SK-N-SH treated with all-trans-retinoic acid at 6 μM for 48 hours (cell line): ENCODE data around the gene TFAP2B.

Source experiments
- ARNTL ChIP-seq: fragments of 450-650 bp; formaldehyde crosslinking; IDR thresholded peaks from 2 replicates; pipeline ENCODE4 v1.5.0; 2020; ENCODE audit warnings: low read depth, mild to moderate bottlenecking, moderate library complexity, borderline replicate concordance
- ESRRG ChIP-seq: fragments of 250-450 bp; sonication (Bioruptor Pico); IDR thresholded peaks from 2 replicates; pipeline ENCODE4 v1.6.1; 2021; ENCODE audit warnings: mild to moderate bottlenecking
- OSR1 ChIP-seq: fragments of 250-450 bp; sonication (Bioruptor Pico); IDR thresholded peaks from 2 replicates; pipeline ENCODE4 v1.8.0; 2022; ENCODE audit warnings: moderate library complexity, mild to moderate bottlenecking, inconsistent platforms
- RARB ChIP-seq: fragments of 250-450 bp; sonication (Bioruptor Pico); IDR thresholded peaks from 2 replicates; pipeline ENCODE4 v1.8.0; 2021; ENCODE audit warnings: mild to moderate bottlenecking, moderate library complexity
- TCF4 ChIP-seq: fragments of 250-450 bp; sonication (Bioruptor Pico); IDR thresholded peaks from 2 replicates; pipeline ENCODE4 v1.8.0; 2021; ENCODE audit warnings: mild to moderate bottlenecking, moderate library complexity, borderline replicate concordance
- ZFP3 ChIP-seq: fragments of 250-450 bp; sonication (Bioruptor Pico); IDR thresholded peaks from 2 replicates; pipeline ENCODE4 v1.5.0; 2020; ENCODE audit warnings: mild to moderate bottlenecking, moderate library complexity
- TF ChIP-seq, protein P1 (sequence below): fragments of 250-450 bp; sonication (Bioruptor Pico); IDR thresholded peaks from 2 replicates; pipeline ENCODE4 v1.5.1; 2020; ENCODE audit warnings: low read depth, mild to moderate bottlenecking, moderate library complexity

GRCh38 chr6:50792771-50793170 lies 25.9 kb upstream of the TFAP2B start:
- TF ChIP-seq, protein P1, sequence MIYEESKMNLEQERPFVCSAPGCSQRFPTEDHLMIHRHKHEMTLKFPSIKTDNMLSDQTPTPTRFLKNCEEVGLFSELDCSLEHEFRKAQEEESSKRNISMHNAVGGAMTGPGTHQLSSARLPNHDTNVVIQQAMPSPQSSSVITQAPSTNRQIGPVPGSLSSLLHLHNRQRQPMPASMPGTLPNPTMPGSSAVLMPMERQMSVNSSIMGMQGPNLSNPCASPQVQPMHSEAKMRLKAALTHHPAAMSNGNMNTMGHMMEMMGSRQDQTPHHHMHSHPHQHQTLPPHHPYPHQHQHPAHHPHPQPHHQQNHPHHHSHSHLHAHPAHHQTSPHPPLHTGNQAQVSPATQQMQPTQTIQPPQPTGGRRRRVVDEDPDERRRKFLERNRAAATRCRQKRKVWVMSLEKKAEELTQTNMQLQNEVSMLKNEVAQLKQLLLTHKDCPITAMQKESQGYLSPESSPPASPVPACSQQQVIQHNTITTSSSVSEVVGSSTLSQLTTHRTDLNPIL (CRISPR knock-in tag): no peak
- TF ChIP-seq ESRRG (CRISPR knock-in tag) (no peak), RARB (CRISPR knock-in tag) (no peak), OSR1 (CRISPR knock-in tag) (no peak), ARNTL (CRISPR knock-in tag) (no peak), TCF4 (CRISPR knock-in tag) (no peak), ZFP3 (CRISPR knock-in tag) (no peak)
